Measurements from ENCODE around the gene PDSS2. TPM values are rescaled to one million over a fixed set of nuclear protein-coding genes. Genes with fewer than 3 reads are reported as not detected.

The PDSS2 gene
- total and polyA plus RNA-seq, 9 of the 15 experiments (the other 6 are each of a cell fraction or from before 2014, with no cell fraction given): 5.8 to 21.1 (median 12.0) TPM

GRCh38 chr6:107337191-107337741 lies 122.1 kb downstream of the PDSS2 start (continued):
- TF ChIP-seq RREB1 (CRISPR knock-in tag; IDR thresholded peaks at IDR 0.05) (no peak), MNT (conservative IDR thresholded peaks at IDR 0.05) (no peak), ZNF124 (CRISPR knock-in tag; IDR thresholded peaks at IDR 0.05) (no peak), MCM3 (IDR thresholded peaks at IDR 0.05) (no peak), JUND (IDR thresholded peaks at IDR 0.05; ENCODE audit: borderline replicate concordance, low read depth, low read length) (no peak), JUND (tag; IDR thresholded peaks at IDR 0.05; ENCODE audit: borderline replicate concordance, low read depth, low read length) (no peak), NFYB (IDR thresholded peaks at IDR 0.05; ENCODE audit: extremely low read depth, insufficient read length) (no peak), L3MBTL2 (IDR thresholded peaks at IDR 0.05) (no peak), ZNF707 (CRISPR knock-in tag; conservative IDR thresholded peaks at IDR 0.05) (no peak), RBFOX2 (IDR thresholded peaks at IDR 0.05; ENCODE audit: low read depth, low read length) (no peak), ZNF175 (CRISPR knock-in tag; IDR thresholded peaks at IDR 0.05; ENCODE audit: low read depth) (no peak), ZNF121 (CRISPR knock-in tag; conservative IDR thresholded peaks at IDR 0.05) (no peak), ATF7 (IDR thresholded peaks at IDR 0.05) (no peak)
